IMR-90 (cell line): ENCODE data around the gene CNDP1. TPM values are rescaled to one million over a fixed set of nuclear protein-coding genes. Genes with fewer than 3 reads are reported as not detected.

Experiments
- ATAC-seq: fragments of 200-7000 bp; cut with Tn5 transposase; 2 replicates; pipeline ENCODE4 v1.9.1; 2020; ENCODE audit warnings: low read depth, mild to moderate bottlenecking, moderate library complexity
- BruUV-seq: library from RNA; stranded (reverse); fragments of 400-500 nt; replicated peaks from 2 replicates; lab custom pipeline; 2021; lab: Mats Ljungman, UMichigan
- CTCF ChIA-PET: fragments of 300-600 bp; formaldehyde crosslinking; extraction: SDS; loops from one replicate; lab custom pipeline; 2021; ENCODE audit warnings: antibody characterized with exemption; lab: Yijun Ruan, JAX
- POLR2A ChIA-PET: fragments of 300-600 bp; sonication (Branson Sonifier 250); formaldehyde crosslinking; loops from one replicate; lab custom pipeline; 2022; ENCODE audit warnings: antibody characterized with exemption; ENCODE audit not compliant: unreplicated experiment; lab: Charles Lee
- DNase-seq: peaks from one replicate; pipeline ENCODE4 v3.0.0; 2013
- H2AFZ ChIP-seq: replicated peaks from 2 replicates; pipeline ENCODE3; 2013; ENCODE audit warnings: low read length, mild to moderate bottlenecking; ENCODE audit not compliant: poor library complexity
- H2AK5ac ChIP-seq: 2 replicates; pipeline ENCODE4 v1.6.1; 2013; ENCODE audit warnings: low read depth, low read length, inconsistent platforms
- H2AK9ac ChIP-seq: replicated peaks from 2 replicates; pipeline ENCODE3; 2013; ENCODE audit warnings: mild to moderate bottlenecking, low read depth, low read length, moderate library complexity; ENCODE audit not compliant: poor library complexity
- H2BK120ac ChIP-seq: 2 replicates; pipeline ENCODE4 v1.6.1; 2013; ENCODE audit warnings: low read depth, low read length, inconsistent platforms
- H2BK15ac ChIP-seq: 3 replicates; pipeline ENCODE4 v1.6.1; 2013; ENCODE audit warnings: low read depth, low read length, inconsistent platforms
- H2BK20ac ChIP-seq: 2 replicates; pipeline ENCODE4 v1.6.1; 2013; ENCODE audit warnings: low read depth, mild to moderate bottlenecking, inconsistent platforms, low read length, moderate library complexity
- H2BK5ac ChIP-seq: 2 replicates; pipeline ENCODE4 v1.6.1; 2013; ENCODE audit warnings: mild to moderate bottlenecking, low read depth, low read length, inconsistent platforms; ENCODE audit not compliant: poor library complexity, severe bottlenecking
- H3K14ac ChIP-seq: replicated peaks from 2 replicates; pipeline ENCODE4 v1.6.1; 2013; ENCODE audit warnings: low read depth, low read length, inconsistent platforms
- H3K18ac ChIP-seq: 2 replicates; pipeline ENCODE4 v1.6.1; 2013; ENCODE audit warnings: low read depth, low read length, control low read depth
- H3K23ac ChIP-seq: 2 replicates; pipeline ENCODE4 v1.6.1; 2013; ENCODE audit warnings: low read depth, low read length, inconsistent platforms
- H3K27ac ChIP-seq: 2 replicates; pipeline ENCODE4 v1.5.1; 2013; ENCODE audit warnings: mild to moderate bottlenecking, control low read depth, low read length; ENCODE audit not compliant: insufficient read depth
- H3K27me3 ChIP-seq: 2 replicates; pipeline ENCODE4 v1.6.1; 2013; ENCODE audit warnings: low read length; ENCODE audit not compliant: control insufficient read depth, insufficient read depth
- H3K36me3 ChIP-seq: 2 replicates; pipeline ENCODE4 v1.6.1; 2013; ENCODE audit warnings: low read length, mixed read lengths; ENCODE audit not compliant: control insufficient read depth, insufficient read depth
- H3K4ac ChIP-seq: 2 replicates; pipeline ENCODE4 v1.6.1; 2013; ENCODE audit warnings: low read depth, low read length, inconsistent platforms
- H3K4me1 ChIP-seq: 2 replicates; pipeline ENCODE4 v1.6.1; 2013; ENCODE audit warnings: low read length, mixed read lengths; ENCODE audit not compliant: control insufficient read depth, insufficient read depth
- H3K4me2 ChIP-seq: 2 replicates; pipeline ENCODE4 v1.6.1; 2013; ENCODE audit warnings: low read depth, mild to moderate bottlenecking, control low read depth, low read length, moderate library complexity
- H3K4me3 ChIP-seq: 2 replicates; pipeline ENCODE4 v1.5.1; 2013; ENCODE audit warnings: low read depth, mild to moderate bottlenecking, control low read depth, low read length, moderate library complexity; ENCODE audit not compliant: insufficient read depth
- H3K56ac ChIP-seq: 2 replicates; pipeline ENCODE4 v1.6.1; 2013; ENCODE audit warnings: low read length, inconsistent platforms; ENCODE audit not compliant: insufficient read depth; ENCODE audit errors: extremely low read depth
- H3K79me1 ChIP-seq, 2 experiments: 2 replicates each; pipeline ENCODE4 v1.6.1; 2013; ENCODE audit warnings: low read length in 2 of 2, inconsistent platforms in 1 of 2, low read depth in 1 of 2
- H3K9ac ChIP-seq: 2 replicates; pipeline ENCODE4 v1.6.1; 2013; ENCODE audit warnings: low read depth, low read length, control low read depth
- H3K9me1 ChIP-seq: 2 replicates; pipeline ENCODE4 v1.6.1; 2013; ENCODE audit warnings: low read length, inconsistent platforms; ENCODE audit not compliant: insufficient read depth
- H3K9me3 ChIP-seq: 2 replicates; pipeline ENCODE4 v1.6.1; 2013; ENCODE audit warnings: low read length; ENCODE audit not compliant: control insufficient read depth, insufficient read depth
- H4K20me1 ChIP-seq: 2 replicates; pipeline ENCODE4 v1.6.1; 2013; ENCODE audit warnings: low read length, inconsistent platforms; ENCODE audit not compliant: insufficient read depth
- H4K5ac ChIP-seq: 2 replicates; pipeline ENCODE4 v1.6.1; 2013; ENCODE audit warnings: mild to moderate bottlenecking, low read depth, low read length, control low read depth
- H4K8ac ChIP-seq, 2 experiments: 2 replicates each; pipeline ENCODE4 v1.6.1; 2013; ENCODE audit warnings: low read depth in 2 of 2, low read length in 2 of 2, control low read depth in 1 of 2, inconsistent platforms in 1 of 2
- H4K91ac ChIP-seq: 2 replicates; pipeline ENCODE4 v1.6.1; 2013; ENCODE audit warnings: low read depth, low read length, inconsistent platforms; ENCODE audit not compliant: insufficient read depth
- MAFK ChIP-seq: IDR thresholded peaks from 2 replicates; pipeline ENCODE4 v1.6.1; 2012; ENCODE audit warnings: low read depth, low read length, improper control_type of control experiment
- MAZ ChIP-seq: IDR thresholded peaks from 2 replicates; pipeline ENCODE4 v1.6.1; 2012; ENCODE audit warnings: low read depth, mild to moderate bottlenecking, low read length, improper control_type of control experiment, moderate library complexity, borderline replicate concordance
- NFE2L2 ChIP-seq: fragments of 150-350 bp; IDR thresholded peaks from 2 replicates; pipeline ENCODE4 v1.6.1; 2016; ENCODE audit warnings: low read depth, mild to moderate bottlenecking, low read length
- WGBS, 2 experiments: methylation state at CpG; one replicate each; pipeline versions ENCODE4 v1.1.5 to v1.1.7; 2013; ENCODE audit warnings: missing lambda C conversion rate in 2 of 2; ENCODE audit not compliant: insufficient read length in 1 of 2; ENCODE audit errors: extremely low coverage in 2 of 2; 5-methylcytosine and 5-hydroxymethylcytosine counted together
- dilution Hi-C: fragments of 300-500 bp; cut with HindIII; formaldehyde crosslinking; loops from one replicate; pipeline ENCODE4 v1.14.3; 2018; ENCODE audit warnings: low sequenced_read_pairs; ENCODE audit not compliant: unreplicated experiment
- in situ Hi-C: fragments of 300-500 bp; cut with MboI; formaldehyde crosslinking; loops from 3 replicates; pipeline ENCODE4 v1.14.3; 2019; ENCODE audit warnings: low sequenced_read_pairs, inconsistent platforms, mixed read lengths
- intact Hi-C: fragments of 100-400 bp; cut with micrococcal nuclease; formaldehyde crosslinking; loops from 2 replicates; pipeline ENCODE4 v1.10.0; 2022
- polyA plus RNA-seq, 3 experiments: library from polyadenylated mRNA; depleted of rRNA; stranded (reverse); fragments of >200 nt; gene quantifications; 2 replicates each; pipeline ENCODE4 v1.2.3, GENCODE V29; 2012; ENCODE audit warnings: low replicate concordance in 1 of 3
- total RNA-seq: library from RNA; depleted of rRNA; stranded (reverse); fragments of >200 nt; gene quantifications from 2 replicates; pipeline ENCODE4 v1.2.3, GENCODE V29; 2012

CNDP1 gene
- total and polyA plus RNA-seq, 2 of the 4 experiments (the other 2 are of a cell fraction) = not detected

GRCh38 chr18:74633652-74634352 is 99.5 kb downstream of the CNDP1 start:
- Histone ChIP-seq H3K18ac (0 out of 2 replicates have a peak overlapping the region, but pooled peaks have one; percentile 16), H2AFZ (no peak overlapping the region), H2BK120ac (peak overlapping the region; percentile 52), H3K36me3 (peaks cover 8% of the 10 kb centered on the region), H3K27me3 (no peaks in the 10 kb centered on the region), H3K14ac (peak overlapping the region; percentile 31), H3K4me1 (peaks cover 15% of the 10 kb centered on the region), H4K8ac (no peak overlapping the region), H2BK20ac (peak overlapping the region; percentile 38; the same call in 1 of the 2 replicates), H3K27ac (no peak overlapping the region), H3K9ac (no peak overlapping the region), H3K4me2 (no peak overlapping the region), H4K5ac (peak overlapping the region; percentile 31; the same call in 1 of the 2 replicates), H2AK5ac (peak overlapping the region; percentile 6; the same call in 1 of the 2 replicates), H3K9me1 (peaks cover 14% of the 10 kb centered on the region), H3K23ac (no peak overlapping the region), H4K91ac (peak overlapping the region; percentile 32), H3K4ac (peak overlapping the region; percentile 43), H3K79me1 (peaks cover 23 to 38% of the 10 kb centered on the region in 2 experiments; a peak in 3 of 4 replicates), H4K20me1 (peaks cover 4% of the 10 kb centered on the region; the same call in 1 of the 2 replicates), H2BK5ac (peak overlapping the region; percentile 34), H2BK15ac (peak overlapping the region; percentile 5; the same call in 2 of the 3 replicates), H3K9me3 (no peaks in the 10 kb centered on the region), H2AK9ac (no peak overlapping the region), H3K56ac (no peak overlapping the region), H3K4me3 (no peak overlapping the region)
- DNase-seq = peak; percentile 44
- 80% methylated on average over 1 of the region's 13 CpGs; no CpG with 5 or more reads in 1 of the 2 experiments for WGBS, 2 experiments
- POLR2A ChIA-PET = no interaction called here
- intact Hi-C loops (no loop called here), dilution Hi-C loops (no loop called here), in situ Hi-C loops (no loop called here)
- peak; percentile 83 for TF ChIP-seq MAFK
- no peak for TF ChIP-seq MAZ
- peak; percentile 54; the same call in 1 of the 2 replicates for TF ChIP-seq NFE2L2
- ATAC-seq = no peak
- BruUV-seq = no TSS peak
- CTCF ChIA-PET = no interaction called here
